DND-41 (cell line): Measurements from ENCODE around the gene EXOC4.

Experiments used
- CTCF ChIP-seq: IDR thresholded peaks from 2 replicates; pipeline ENCODE4 v1.5.1; 2012; ENCODE audit warnings: borderline replicate concordance, low read length, moderate library complexity, mild to moderate bottlenecking; ENCODE audit not compliant: poor library complexity, severe bottlenecking; ENCODE audit errors: extremely low read depth
- EZH2 ChIP-seq: IDR thresholded peaks from 3 replicates; pipeline ENCODE4 v1.6.1; 2012; ENCODE audit warnings: borderline replicate concordance, low read depth, mild to moderate bottlenecking, moderate library complexity, low read length, inconsistent platforms; ENCODE audit not compliant: severe bottlenecking

GRCh38 chr7:133301444-133301843 is 48.6 kb downstream of the EXOC4 start:
- TF ChIP-seq CTCF (no peak), EZH2 (no peak)
